Astrocyte (in vitro differentiated cells and primary cell): ENCODE measurements around the gene TERF2IP.

ENCODE experiments used
- EZH2 ChIP-seq: IDR thresholded peaks from 2 replicates; pipeline ENCODE4 v1.6.1; 2012; ENCODE audit warnings: mild to moderate bottlenecking, low read length, inconsistent platforms; ENCODE audit not compliant: insufficient read depth
- TF ChIP-seq, protein P1 (sequence below): IDR thresholded peaks from 2 replicates; pipeline ENCODE4 v1.5.1; 2011; ENCODE audit warnings: low read depth, mild to moderate bottlenecking, inconsistent platforms, low read length, moderate library complexity; ENCODE audit not compliant: insufficient read depth

- TF ChIP-seq, protein P1, sequence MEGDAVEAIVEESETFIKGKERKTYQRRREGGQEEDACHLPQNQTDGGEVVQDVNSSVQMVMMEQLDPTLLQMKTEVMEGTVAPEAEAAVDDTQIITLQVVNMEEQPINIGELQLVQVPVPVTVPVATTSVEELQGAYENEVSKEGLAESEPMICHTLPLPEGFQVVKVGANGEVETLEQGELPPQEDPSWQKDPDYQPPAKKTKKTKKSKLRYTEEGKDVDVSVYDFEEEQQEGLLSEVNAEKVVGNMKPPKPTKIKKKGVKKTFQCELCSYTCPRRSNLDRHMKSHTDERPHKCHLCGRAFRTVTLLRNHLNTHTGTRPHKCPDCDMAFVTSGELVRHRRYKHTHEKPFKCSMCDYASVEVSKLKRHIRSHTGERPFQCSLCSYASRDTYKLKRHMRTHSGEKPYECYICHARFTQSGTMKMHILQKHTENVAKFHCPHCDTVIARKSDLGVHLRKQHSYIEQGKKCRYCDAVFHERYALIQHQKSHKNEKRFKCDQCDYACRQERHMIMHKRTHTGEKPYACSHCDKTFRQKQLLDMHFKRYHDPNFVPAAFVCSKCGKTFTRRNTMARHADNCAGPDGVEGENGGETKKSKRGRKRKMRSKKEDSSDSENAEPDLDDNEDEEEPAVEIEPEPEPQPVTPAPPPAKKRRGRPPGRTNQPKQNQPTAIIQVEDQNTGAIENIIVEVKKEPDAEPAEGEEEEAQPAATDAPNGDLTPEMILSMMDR: no peak
- no peak for TF ChIP-seq EZH2
Measured at GRCh38 chr16:75660321-75660720, 12.7 kb downstream of the TERF2IP start.
